ENCODE measurements around the gene HIGD1A.

HIGD1A gene

DNA sequence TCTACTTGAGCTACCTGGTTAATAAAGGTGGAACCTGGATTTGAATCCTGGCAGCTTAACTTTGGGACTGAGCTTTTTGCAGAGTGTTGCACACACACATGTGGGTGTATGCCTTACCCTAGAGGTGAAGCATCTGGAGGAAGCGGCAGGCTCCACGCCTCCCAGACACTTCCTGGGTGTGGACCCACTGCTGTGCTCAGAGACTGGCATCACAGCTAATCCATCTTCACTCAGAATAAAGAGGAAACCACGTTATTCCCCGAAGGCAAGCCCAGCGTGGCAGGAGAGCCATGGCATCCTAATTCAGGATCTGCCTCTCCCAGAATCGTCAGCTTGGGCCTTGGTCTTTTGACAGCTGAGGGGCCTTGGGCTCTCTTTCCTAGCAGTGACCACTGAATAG is 56.7 kb downstream of the HIGD1A start:
- Histone ChIP-seq H3K4me3 (ENCODE audit: insufficient read depth, low read depth, low read length) (no peak overlapping the region), H3K36me3 (ENCODE audit: control insufficient read depth, insufficient read depth, low read length) (no peaks in the 10 kb centered on the region), H3K4me1 (ENCODE audit: control insufficient read depth, insufficient read depth, low read length) (peaks cover 17% of the 10 kb centered on the region), H3K27ac (ENCODE audit: insufficient read depth, low read depth, low read length, poor library complexity, severe bottlenecking) (no peak overlapping the region), H3K9me3 (ENCODE audit: control insufficient read depth, low read length) (no peaks in the 10 kb centered on the region), H3K27me3 (ENCODE audit: control insufficient read depth, insufficient read depth, low read length, poor library complexity, severe bottlenecking) (no peaks in the 10 kb centered on the region)
- 92% methylated on average over 6 of the region's 6 CpGs for WGBS, 2 experiments

DNA sequence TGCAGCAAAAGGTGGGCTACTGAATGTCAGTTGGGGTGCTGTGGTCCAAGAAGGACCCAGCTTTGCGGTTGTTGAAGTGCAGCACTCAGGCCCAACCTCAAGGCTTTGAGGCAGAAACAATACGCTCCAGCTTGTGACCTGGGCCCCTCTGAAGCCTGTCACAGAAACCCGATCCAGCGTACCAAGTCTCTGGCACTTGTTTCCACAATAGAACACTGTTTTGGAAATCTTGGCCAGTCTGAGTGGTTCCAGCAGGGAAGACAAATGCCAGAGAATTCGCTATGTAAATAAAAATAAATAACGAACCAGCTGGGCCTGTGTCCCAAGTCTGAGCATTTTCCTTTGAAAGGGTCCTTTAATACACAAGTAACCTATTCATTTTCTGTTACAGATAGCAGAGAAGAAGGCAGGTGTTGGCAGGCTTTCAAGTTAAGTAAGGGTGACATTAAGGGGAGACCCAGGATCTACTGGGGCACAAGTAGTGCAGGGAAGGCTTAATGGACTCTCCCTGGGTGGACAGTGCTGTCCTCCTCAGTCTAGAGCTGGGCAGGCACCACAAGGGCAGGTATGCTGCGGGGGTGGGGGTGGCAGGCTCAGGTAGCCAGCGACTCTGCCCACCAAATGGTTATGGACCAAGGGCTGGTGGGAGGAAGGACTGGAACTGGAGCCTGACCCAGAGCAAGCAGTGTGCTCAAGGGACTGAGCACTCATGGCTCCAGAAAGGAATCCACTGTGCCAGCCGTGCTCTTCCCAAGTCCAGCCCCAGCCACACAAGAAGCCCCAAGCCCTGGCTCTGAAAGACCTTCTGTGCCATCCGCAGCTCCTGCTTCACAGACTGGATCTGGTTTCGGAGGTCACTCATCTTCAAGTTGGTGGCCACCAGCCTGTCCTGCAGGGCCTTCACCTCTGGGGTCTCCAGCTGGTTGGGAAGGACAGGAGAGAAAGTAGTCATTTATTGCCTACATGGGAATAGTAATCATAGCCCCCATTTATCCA is 57.5 kb downstream of the HIGD1A start:
- Histone ChIP-seq H3K27ac (ENCODE audit: insufficient read depth, low read depth, low read length, poor library complexity, severe bottlenecking) (no peak overlapping the region), H3K27me3 (ENCODE audit: control insufficient read depth, insufficient read depth, low read length, poor library complexity, severe bottlenecking) (no peaks in the 10 kb centered on the region), H3K9me3 (ENCODE audit: control insufficient read depth, low read length) (no peaks in the 10 kb centered on the region), H3K4me3 (ENCODE audit: insufficient read depth, low read depth, low read length) (no peak overlapping the region), H3K4me1 (ENCODE audit: control insufficient read depth, insufficient read depth, low read length) (peaks cover 17% of the 10 kb centered on the region), H3K36me3 (ENCODE audit: control insufficient read depth, insufficient read depth, low read length) (no peaks in the 10 kb centered on the region)
- WGBS, 2 experiments: 89% methylated on average over 11 of the region's 11 CpGs

DNA sequence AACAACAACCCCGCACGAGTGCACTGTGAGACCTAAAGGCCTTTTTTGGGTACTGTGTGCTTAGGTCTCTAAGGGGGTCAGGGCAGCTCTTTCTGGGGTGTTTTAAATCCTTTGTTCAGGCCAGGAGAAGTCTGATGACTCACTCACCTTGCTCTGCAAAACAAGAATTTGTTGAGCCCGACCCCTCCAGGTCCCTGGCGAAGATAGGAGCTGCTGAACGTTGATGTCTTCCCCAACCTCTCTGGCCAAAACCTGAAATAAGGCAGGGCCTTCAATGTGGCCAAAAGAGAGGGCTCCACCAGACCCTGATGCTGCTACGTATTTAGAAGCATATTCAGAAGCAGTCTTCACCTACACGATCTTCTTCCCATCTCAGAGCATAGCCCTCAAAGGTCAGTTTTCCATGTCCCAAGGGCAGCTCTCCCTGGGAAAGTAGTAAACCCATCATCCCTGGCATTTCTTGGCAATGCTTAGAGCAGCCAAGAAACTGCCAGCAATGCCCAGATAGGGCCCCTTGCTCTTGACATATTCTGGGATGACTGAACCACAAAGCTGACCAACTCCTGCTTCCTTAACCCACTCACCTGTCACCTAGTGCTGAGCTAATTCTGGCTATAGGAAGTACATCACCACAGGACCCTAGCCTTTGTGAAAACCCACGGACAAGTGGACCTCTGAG is 58.4 kb downstream of the HIGD1A start:
- H3K4me1 ChIP-seq (ENCODE audit: control insufficient read depth, insufficient read depth, low read length): peaks cover 17% of the 10 kb centered on the region
- 72% methylated on average over 8 of the region's 8 CpGs for WGBS, 2 experiments
- H3K9me3 ChIP-seq (ENCODE audit: control insufficient read depth, low read length): no peaks in the 10 kb centered on the region
- no peak overlapping the region for H3K27ac ChIP-seq (ENCODE audit: insufficient read depth, low read depth, low read length, poor library complexity, severe bottlenecking)
- H3K27me3 ChIP-seq (ENCODE audit: control insufficient read depth, insufficient read depth, low read length, poor library complexity, severe bottlenecking): no peaks in the 10 kb centered on the region
- no peaks in the 10 kb centered on the region for H3K36me3 ChIP-seq (ENCODE audit: control insufficient read depth, insufficient read depth, low read length)
- no peak overlapping the region for H3K4me3 ChIP-seq (ENCODE audit: insufficient read depth, low read depth, low read length)

DNA sequence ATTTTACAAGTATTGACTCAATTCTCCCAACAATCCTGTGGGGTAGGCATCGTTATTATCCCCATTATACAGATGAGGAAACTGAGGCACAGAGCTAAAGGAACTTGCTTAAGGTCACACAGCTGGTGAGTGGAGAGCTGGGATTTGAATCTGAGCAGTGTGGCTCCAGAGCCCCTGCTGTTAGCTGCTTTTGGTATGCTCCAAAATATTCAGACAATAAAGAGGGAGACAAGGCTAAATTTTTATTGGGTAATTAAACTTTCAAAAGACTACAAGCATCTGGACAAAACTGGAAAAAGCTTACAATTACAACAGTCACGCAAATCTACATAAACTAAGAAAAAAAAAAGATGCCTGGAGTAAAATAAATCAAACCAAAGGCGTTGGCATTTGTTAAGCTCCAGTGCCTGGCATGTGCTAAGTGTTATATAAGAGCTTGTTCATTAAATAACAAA is 59.0 kb downstream of the HIGD1A start:
- H3K4me1 ChIP-seq (ENCODE audit: control insufficient read depth, insufficient read depth, low read length): peaks cover 17% of the 10 kb centered on the region
- WGBS, 2 experiments: 89 to 92% methylated on average over 3 of the region's 3 CpGs
- no peak overlapping the region for H3K27ac ChIP-seq (ENCODE audit: insufficient read depth, low read depth, low read length, poor library complexity, severe bottlenecking)

DNA sequence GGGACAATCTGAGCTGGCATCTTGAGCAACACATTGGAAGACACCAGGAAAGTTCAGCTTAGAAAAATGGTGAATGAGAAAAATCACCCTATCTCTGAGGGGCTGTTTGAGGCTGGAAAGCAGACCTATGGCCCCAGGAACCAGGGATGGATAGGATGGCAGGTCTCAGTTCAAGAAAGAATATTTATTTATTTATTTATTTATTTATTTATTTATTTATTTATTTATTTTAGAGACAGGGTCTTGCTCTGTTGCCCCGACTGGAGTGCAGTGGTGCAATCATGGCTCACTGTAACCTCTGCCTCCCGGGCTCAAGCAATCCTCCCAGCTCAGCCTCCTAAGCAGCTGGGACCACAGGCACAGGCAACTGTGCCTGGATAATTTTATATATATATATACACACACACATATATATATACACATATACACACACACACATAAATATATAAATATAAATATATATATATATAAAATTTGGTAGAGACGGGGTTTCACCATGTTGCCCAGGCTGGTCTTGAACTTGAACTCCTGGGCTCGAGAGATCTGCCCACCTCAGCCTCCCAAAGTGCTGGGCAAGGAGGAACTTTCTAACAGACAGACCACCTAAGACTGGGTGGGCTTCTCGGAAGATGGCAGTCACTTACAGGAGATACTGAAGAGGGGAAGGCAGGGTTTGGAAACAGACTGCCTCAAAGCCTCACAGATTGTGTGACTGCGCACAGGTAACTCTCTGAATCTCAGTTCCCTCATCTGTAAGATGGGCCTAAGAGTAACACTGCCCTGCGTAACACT is 60.9 kb downstream of the HIGD1A start:
- Histone ChIP-seq H3K27me3 (ENCODE audit: control insufficient read depth, insufficient read depth, low read length, poor library complexity, severe bottlenecking) (no peaks in the 10 kb centered on the region), H3K9me3 (ENCODE audit: control insufficient read depth, low read length) (no peaks in the 10 kb centered on the region), H3K27ac (ENCODE audit: insufficient read depth, low read depth, low read length, poor library complexity, severe bottlenecking) (no peak overlapping the region), H3K36me3 (ENCODE audit: control insufficient read depth, insufficient read depth, low read length) (no peaks in the 10 kb centered on the region), H3K4me1 (ENCODE audit: control insufficient read depth, insufficient read depth, low read length) (peaks cover 7% of the 10 kb centered on the region), H3K4me3 (ENCODE audit: insufficient read depth, low read depth, low read length) (no peak overlapping the region)
- WGBS, 2 experiments: 95 to 96% methylated on average over 7 of the region's 7 CpGs

More for the DNA sequence above, 59.0 kb downstream of the HIGD1A start:
- H3K27me3 ChIP-seq (ENCODE audit: control insufficient read depth, insufficient read depth, low read length, poor library complexity, severe bottlenecking): no peaks in the 10 kb centered on the region
- no peak overlapping the region for H3K4me3 ChIP-seq (ENCODE audit: insufficient read depth, low read depth, low read length)
- H3K9me3 ChIP-seq (ENCODE audit: control insufficient read depth, low read length): no peaks in the 10 kb centered on the region
- no peaks in the 10 kb centered on the region for H3K36me3 ChIP-seq (ENCODE audit: control insufficient read depth, insufficient read depth, low read length)

DNA sequence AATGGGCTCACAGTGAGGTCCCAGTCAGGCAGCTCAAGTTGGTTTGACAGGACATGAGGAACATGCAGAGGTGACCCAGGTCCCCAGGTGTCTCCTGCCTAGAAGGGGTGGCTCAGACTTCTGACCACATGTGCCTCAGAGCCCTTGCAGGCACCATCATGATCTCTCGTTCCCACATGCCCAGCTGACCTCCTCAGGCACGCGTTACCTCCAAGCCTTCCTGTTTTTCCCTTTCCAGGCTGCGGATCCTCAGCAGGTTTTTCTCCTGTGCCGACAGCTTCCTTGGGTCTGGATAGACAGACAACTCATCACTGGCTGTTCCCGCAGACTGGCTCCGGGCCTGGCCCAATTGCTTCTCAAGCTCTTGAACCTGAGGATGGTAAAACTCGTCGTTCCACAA is 61.6 kb downstream of the HIGD1A start:
- H3K36me3 ChIP-seq (ENCODE audit: control insufficient read depth, insufficient read depth, low read length): no peaks in the 10 kb centered on the region
- 93 to 95% methylated on average over 9 of the region's 9 CpGs for WGBS, 2 experiments

DNA sequence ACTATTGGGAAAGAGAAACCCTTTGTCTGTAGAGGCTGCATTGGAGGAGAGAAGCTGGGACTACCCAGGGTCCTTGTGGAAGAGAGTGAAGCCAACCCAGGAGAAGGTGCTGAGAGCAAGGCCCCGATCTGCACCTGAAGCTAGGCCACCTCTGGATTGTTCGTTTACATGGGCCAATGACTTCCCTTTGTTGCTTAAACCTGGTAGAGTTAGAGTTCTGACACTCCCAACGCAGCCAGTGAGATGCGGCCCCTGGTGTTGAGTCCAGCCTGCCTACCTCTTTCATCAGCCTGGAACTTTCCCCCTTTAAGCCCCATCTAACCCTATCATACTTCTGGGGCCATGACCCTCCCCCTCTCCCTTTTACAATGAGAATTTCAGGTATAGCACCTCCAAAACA is 62.0 kb downstream of the HIGD1A start:
- Histone ChIP-seq H3K27me3 (ENCODE audit: control insufficient read depth, insufficient read depth, low read length, poor library complexity, severe bottlenecking) (no peaks in the 10 kb centered on the region), H3K36me3 (ENCODE audit: control insufficient read depth, insufficient read depth, low read length) (no peaks in the 10 kb centered on the region), H3K27ac (ENCODE audit: insufficient read depth, low read depth, low read length, poor library complexity, severe bottlenecking) (no peak overlapping the region), H3K4me3 (ENCODE audit: insufficient read depth, low read depth, low read length) (no peak overlapping the region), H3K4me1 (ENCODE audit: control insufficient read depth, insufficient read depth, low read length) (peaks cover 7% of the 10 kb centered on the region), H3K9me3 (ENCODE audit: control insufficient read depth, low read length) (no peaks in the 10 kb centered on the region)
- WGBS, 2 experiments: 86 to 91% methylated on average over 4 of the region's 4 CpGs

More for the DNA sequence above, 61.6 kb downstream of the HIGD1A start:
- Histone ChIP-seq H3K27ac (ENCODE audit: insufficient read depth, low read depth, low read length, poor library complexity, severe bottlenecking) (no peak overlapping the region), H3K4me1 (ENCODE audit: control insufficient read depth, insufficient read depth, low read length) (peaks cover 7% of the 10 kb centered on the region), H3K4me3 (ENCODE audit: insufficient read depth, low read depth, low read length) (no peak overlapping the region), H3K27me3 (ENCODE audit: control insufficient read depth, insufficient read depth, low read length, poor library complexity, severe bottlenecking) (no peaks in the 10 kb centered on the region), H3K9me3 (ENCODE audit: control insufficient read depth, low read length) (no peaks in the 10 kb centered on the region)

DNA sequence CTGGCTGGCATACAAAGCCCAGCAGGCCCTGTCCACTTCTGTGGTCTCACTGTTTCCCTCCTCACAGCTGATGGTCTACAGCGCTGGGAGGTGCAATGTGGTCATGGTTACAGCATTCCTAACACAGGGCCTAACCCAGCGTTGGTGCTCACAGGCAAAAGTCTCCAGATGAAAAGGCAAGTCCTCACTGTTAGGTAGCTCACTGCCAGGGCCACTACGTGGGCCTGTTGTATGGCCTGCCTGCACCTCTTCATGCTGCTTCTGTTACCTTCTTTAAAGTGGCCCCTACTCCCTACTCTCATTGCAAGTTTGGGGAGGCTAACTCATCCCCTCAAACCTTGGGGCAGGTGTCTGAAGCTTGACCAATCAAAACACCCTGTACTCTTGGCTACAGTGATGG is 62.5 kb downstream of the HIGD1A start:
- 88 to 91% methylated on average over 3 of the region's 3 CpGs for WGBS, 2 experiments
- Histone ChIP-seq H3K9me3 (ENCODE audit: control insufficient read depth, low read length) (no peaks in the 10 kb centered on the region), H3K36me3 (ENCODE audit: control insufficient read depth, insufficient read depth, low read length) (no peaks in the 10 kb centered on the region), H3K27ac (ENCODE audit: insufficient read depth, low read depth, low read length, poor library complexity, severe bottlenecking) (no peak overlapping the region), H3K4me3 (ENCODE audit: insufficient read depth, low read depth, low read length) (no peak overlapping the region), H3K4me1 (ENCODE audit: control insufficient read depth, insufficient read depth, low read length) (peaks cover 5% of the 10 kb centered on the region), H3K27me3 (ENCODE audit: control insufficient read depth, insufficient read depth, low read length, poor library complexity, severe bottlenecking) (no peaks in the 10 kb centered on the region)

DNA sequence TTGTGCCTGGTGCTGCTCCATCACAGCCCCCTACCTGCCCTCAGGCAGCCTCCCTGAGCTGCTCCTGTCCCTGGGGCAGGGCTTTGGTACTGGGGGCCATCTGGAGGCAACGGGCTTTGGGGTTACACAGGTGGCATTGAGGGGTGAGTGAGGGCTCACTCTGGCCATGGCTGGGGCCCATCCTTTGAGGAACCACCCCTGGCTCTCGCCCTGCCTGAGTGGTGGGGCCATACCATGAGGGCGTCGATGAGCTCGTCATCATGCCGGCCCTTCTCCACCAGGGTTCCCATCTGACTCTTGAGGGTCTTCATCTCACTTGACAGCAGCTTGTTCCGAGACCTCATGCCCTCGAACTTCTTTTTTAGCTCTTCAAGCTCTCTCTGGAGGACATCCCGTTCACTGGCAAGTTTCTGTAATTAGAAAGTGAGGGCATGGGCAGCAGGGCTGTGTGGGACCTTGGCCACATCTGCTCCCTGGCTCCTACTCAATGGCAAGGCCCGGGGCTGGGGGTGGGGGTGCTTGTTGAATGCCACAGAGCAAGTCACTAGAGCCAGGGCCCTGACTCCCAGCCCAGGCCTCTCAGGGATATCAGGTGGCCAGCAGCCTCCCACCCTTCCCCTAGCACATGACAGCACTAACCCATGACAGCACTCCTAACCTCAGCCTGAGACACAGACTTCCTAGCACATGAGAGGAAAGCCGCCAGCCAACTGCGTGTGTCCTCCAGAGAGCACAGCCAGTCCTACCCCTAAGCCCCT is 64.7 kb downstream of the HIGD1A start:
- no peak overlapping the region for H3K27ac ChIP-seq (ENCODE audit: insufficient read depth, low read depth, low read length, poor library complexity, severe bottlenecking)
- no peaks in the 10 kb centered on the region for H3K4me1 ChIP-seq (ENCODE audit: control insufficient read depth, insufficient read depth, low read length)
- WGBS, 2 experiments: 92% methylated on average over 12 of the region's 12 CpGs
- no peaks in the 10 kb centered on the region for H3K9me3 ChIP-seq (ENCODE audit: control insufficient read depth, low read length)
- H3K4me3 ChIP-seq (ENCODE audit: insufficient read depth, low read depth, low read length): no peak overlapping the region
- H3K36me3 ChIP-seq (ENCODE audit: control insufficient read depth, insufficient read depth, low read length): no peaks in the 10 kb centered on the region
- H3K27me3 ChIP-seq (ENCODE audit: control insufficient read depth, insufficient read depth, low read length, poor library complexity, severe bottlenecking): no peaks in the 10 kb centered on the region
